WTC11 (cell line): ENCODE measurements around the gene BAK1. TPM values are rescaled to one million over a fixed set of nuclear protein-coding genes. Genes with fewer than 3 reads are reported as not detected.

Experiments
- ATAC-seq: fragments of 200-7000 bp; cut with Tn5 transposase; 2 replicates; pipeline ENCODE4 v1.10.0; 2021; ENCODE audit warnings: mild to moderate bottlenecking, moderate library complexity
- CTCF ChIA-PET: fragments of 300-600 bp; sonication (Branson Sonifier 250); formaldehyde crosslinking; loops from one replicate; lab custom pipeline; 2021; ENCODE audit warnings: antibody characterized with exemption; lab: Charles Lee
- POLR2A ChIA-PET: fragments of 350-600 bp; sonication (Branson Sonifier 250); formaldehyde crosslinking; loops from one replicate; lab custom pipeline; 2021; ENCODE audit warnings: antibody characterized with exemption; lab: Charles Lee
- DNase-seq: peaks from one replicate; pipeline ENCODE4 v3.0.0; 2021; ENCODE audit warnings: low spot score
- H3K27ac Mint-ChIP-seq: 2 replicates; pipeline ENCODE4 v1.8.0; 2021; ENCODE audit warnings: mixed read lengths
- H3K27me3 Mint-ChIP-seq: 2 replicates; pipeline ENCODE4 v1.8.0; 2021; ENCODE audit warnings: low read depth, mild to moderate bottlenecking, moderate library complexity, mixed read lengths
- H3K36me3 Mint-ChIP-seq: 2 replicates; pipeline ENCODE4 v1.8.0; 2021; ENCODE audit warnings: mixed read lengths
- H3K4me1 Mint-ChIP-seq: 2 replicates; pipeline ENCODE4 v1.8.0; 2022; ENCODE audit warnings: mixed read lengths
- H3K4me3 Mint-ChIP-seq: 2 replicates; pipeline ENCODE4 v1.8.0; 2021; ENCODE audit warnings: mild to moderate bottlenecking, moderate library complexity, mixed read lengths
- H3K9me3 Mint-ChIP-seq: 2 replicates; pipeline ENCODE4 v1.8.0; 2021; ENCODE audit warnings: mixed read lengths
- ARID4B ChIP-seq: sonication (generic); formaldehyde crosslinking; IDR thresholded peaks from 2 replicates; pipeline ENCODE4 v1.8.0; 2023; ENCODE audit warnings: missing genetic modification reagents, mild to moderate bottlenecking, borderline replicate concordance
- ATF6 ChIP-seq: sonication (generic); formaldehyde crosslinking; IDR thresholded peaks from 2 replicates; pipeline ENCODE4 v1.8.1; 2023; ENCODE audit warnings: mild to moderate bottlenecking, missing genetic modification reagents
- CREB1 ChIP-seq: sonication (generic); formaldehyde crosslinking; IDR thresholded peaks from 2 replicates; pipeline ENCODE4 v1.8.0; 2023; ENCODE audit warnings: mild to moderate bottlenecking, missing genetic modification reagents
- E2F4 ChIP-seq: sonication (generic); formaldehyde crosslinking; IDR thresholded peaks from 2 replicates; pipeline ENCODE4 v1.8.1; 2022; ENCODE audit warnings: low read depth, mild to moderate bottlenecking, moderate library complexity, missing genetic modification reagents, borderline replicate concordance
- E2F5 ChIP-seq: sonication (generic); formaldehyde crosslinking; IDR thresholded peaks from 2 replicates; pipeline ENCODE4 v1.8.1; 2022; ENCODE audit warnings: mild to moderate bottlenecking, moderate library complexity, missing genetic modification reagents
- EMX1 ChIP-seq: fragments of 250-450 bp; sonication (Bioruptor Pico); IDR thresholded peaks from 2 replicates; pipeline ENCODE4 v1.8.0; 2021; ENCODE audit warnings: mild to moderate bottlenecking
- FOXK1 ChIP-seq: sonication (generic); formaldehyde crosslinking; IDR thresholded peaks from 2 replicates; pipeline ENCODE4 v1.8.0; 2022; ENCODE audit warnings: mild to moderate bottlenecking, moderate library complexity, missing genetic modification reagents
- FOXP1 ChIP-seq: sonication (generic); formaldehyde crosslinking; IDR thresholded peaks from 2 replicates; pipeline ENCODE4 v1.8.0; 2022; ENCODE audit warnings: missing genetic modification reagents, mild to moderate bottlenecking, moderate library complexity, borderline replicate concordance
- JUN ChIP-seq: sonication (generic); formaldehyde crosslinking; IDR thresholded peaks from 2 replicates; pipeline ENCODE4 v1.8.0; 2023; ENCODE audit warnings: mild to moderate bottlenecking, missing genetic modification reagents
- MYBL2 ChIP-seq: sonication (generic); formaldehyde crosslinking; IDR thresholded peaks from 2 replicates; pipeline ENCODE4 v1.8.1; 2023; ENCODE audit warnings: mild to moderate bottlenecking, moderate library complexity, missing genetic modification reagents
- NR3C1 ChIP-seq: sonication (generic); formaldehyde crosslinking; conservative IDR thresholded peaks from 2 replicates; pipeline ENCODE4 v1.8.1; 2023; ENCODE audit warnings: low read depth, mild to moderate bottlenecking, missing genetic modification reagents
- OVOL2 ChIP-seq: fragments of 250-450 bp; sonication (Bioruptor Pico); IDR thresholded peaks from 2 replicates; pipeline ENCODE4 v1.9.0; 2021; ENCODE audit warnings: mild to moderate bottlenecking, borderline replicate concordance
- PREB ChIP-seq: sonication (generic); formaldehyde crosslinking; IDR thresholded peaks from 2 replicates; pipeline ENCODE4 v1.8.1; 2022; ENCODE audit warnings: mild to moderate bottlenecking, missing genetic modification reagents, moderate library complexity, borderline replicate concordance
- USF1 ChIP-seq: sonication (generic); formaldehyde crosslinking; IDR thresholded peaks from 2 replicates; pipeline ENCODE4 v1.8.0; 2022; ENCODE audit warnings: mild to moderate bottlenecking, missing genetic modification reagents
- USF2 ChIP-seq: sonication (generic); formaldehyde crosslinking; IDR thresholded peaks from 2 replicates; pipeline ENCODE4 v1.8.1; 2023; ENCODE audit warnings: mild to moderate bottlenecking, missing genetic modification reagents, moderate library complexity
- ZNF263 ChIP-seq: sonication (generic); formaldehyde crosslinking; IDR thresholded peaks from 2 replicates; pipeline ENCODE4 v1.8.1; 2022; ENCODE audit warnings: low read depth, mild to moderate bottlenecking, moderate library complexity, missing genetic modification reagents
- ZNF281 ChIP-seq: sonication (generic); formaldehyde crosslinking; IDR thresholded peaks from 2 replicates; pipeline ENCODE4 v1.8.0; 2023; ENCODE audit warnings: mild to moderate bottlenecking, missing genetic modification reagents
- ZNF532 ChIP-seq: fragments of 250-450 bp; sonication (Bioruptor Pico); IDR thresholded peaks from 2 replicates; pipeline ENCODE4 v1.9.0; 2021; ENCODE audit warnings: mild to moderate bottlenecking, borderline replicate concordance
- total RNA-seq: library from RNA; stranded (reverse); gene quantifications from 3 replicates; pipeline ENCODE4 v1.2.3, GENCODE V29; 2021

BAK1 gene
- total RNA-seq, 1 experiment from 2014 or later = 40.5 TPM

- DNase-seq (no peak), ATAC-seq (no peak)
- no peaks in the 10 kb centered on the region for H3K27me3 Mint-ChIP-seq
- CTCF ChIA-PET = interaction anchor here (0.9 to 1.3 kb wide), 2 partner anchors 47 to 89 kb away, joined by 3 read pairs; no protein-coding TSS in a partner anchor
- H3K9me3 Mint-ChIP-seq = no peaks in the 10 kb centered on the region
- no peak overlapping the region for H3K4me3 Mint-ChIP-seq
- H3K27ac Mint-ChIP-seq = no peak overlapping the region
- H3K36me3 Mint-ChIP-seq = no peaks in the 10 kb centered on the region
- POLR2A ChIA-PET = no interaction called here
- H3K4me1 Mint-ChIP-seq = 0 out of 2 replicates have a peak, but pooled peaks cover 2% of the 10 kb centered on the region
- TF ChIP-seq EMX1 (CRISPR knock-in tag) (no peak), PREB (no peak), E2F5 (CRISPR knock-in tag) (no peak), OVOL2 (CRISPR knock-in tag) (no peak), ZNF532 (CRISPR knock-in tag) (no peak), ZNF263 (CRISPR knock-in tag) (no peak), ZNF281 (CRISPR knock-in tag) (no peak), E2F4 (CRISPR knock-in tag) (no peak), FOXP1 (CRISPR knock-in tag) (no peak), FOXK1 (no peak), ATF6 (CRISPR knock-in tag) (no peak), JUN (CRISPR knock-in tag) (no peak), USF2 (CRISPR knock-in tag) (no peak), MYBL2 (CRISPR knock-in tag) (no peak), CREB1 (CRISPR knock-in tag) (no peak), USF1 (CRISPR knock-in tag) (no peak), NR3C1 (CRISPR knock-in tag) (no peak), ARID4B (CRISPR knock-in tag) (no peak)
Measured at GRCh38 chr6:33543116-33543515, 37.0 kb downstream of the BAK1 start.
